NCI-H748 (cell line): ENCODE results near the gene NFIC.
A peak's percentile ranks its signal among the peaks of the same experiment; 100 is the strongest.
"Not testable (repeated sequence)": the region's sequence is repeated elsewhere in the genome, so short reads cannot be mapped to it uniquely, and the experiment has no call there.

Experiments
- DNase-seq: peaks from one replicate; lab custom pipeline; 2025; ENCODE audit not compliant: unreplicated experiment; lab: John Stamatoyannopoulos, UW

NFIC gene

DNA sequence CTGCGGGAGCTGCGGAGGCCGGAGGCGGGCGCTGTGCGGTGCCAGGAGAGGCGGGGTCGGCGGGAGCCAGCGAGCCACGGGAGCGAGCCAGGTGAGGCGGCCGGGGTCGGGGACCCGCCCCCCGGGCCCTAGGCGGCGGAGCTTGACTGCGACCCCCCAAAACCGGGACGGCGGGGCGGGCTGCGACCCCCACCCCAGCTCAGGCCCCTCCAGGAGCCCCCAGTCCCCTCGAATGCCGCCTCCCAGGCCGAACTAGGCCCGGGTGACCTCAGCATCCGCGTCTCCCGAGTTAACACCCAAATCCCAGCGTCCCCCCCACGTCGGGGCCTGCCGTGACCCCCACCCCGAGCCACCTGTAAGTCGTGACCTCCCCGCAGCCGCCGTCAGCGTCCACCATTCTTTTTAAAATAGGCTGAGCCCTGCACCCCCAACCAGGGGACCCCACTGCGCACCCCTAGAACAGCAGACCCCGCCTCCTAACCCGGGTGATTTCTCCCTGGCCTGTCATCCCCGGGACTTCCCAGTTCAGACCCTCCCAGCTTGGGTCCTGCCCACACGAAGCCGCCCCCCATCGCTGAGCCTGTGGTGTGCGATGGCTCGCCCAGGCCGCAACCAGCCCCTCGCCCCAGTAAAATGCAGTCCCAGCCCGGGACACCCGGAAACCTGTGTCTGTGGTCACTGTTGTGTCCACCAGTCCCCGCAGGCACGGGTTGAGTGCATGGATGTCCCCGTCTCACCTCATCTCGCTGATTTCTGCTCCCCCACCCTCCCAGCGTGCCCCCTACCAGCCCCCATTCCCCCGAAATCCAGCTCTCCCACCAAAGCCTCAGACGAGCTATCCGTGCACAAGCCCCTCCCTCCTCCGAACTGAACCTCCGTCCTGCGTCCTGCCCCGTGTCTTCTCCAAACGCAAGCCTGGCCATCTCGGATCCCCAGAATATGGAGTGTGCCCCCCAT, 140.3 kb downstream of the NFIC start:
- DNase-seq, result peak; percentile 2

DNA sequence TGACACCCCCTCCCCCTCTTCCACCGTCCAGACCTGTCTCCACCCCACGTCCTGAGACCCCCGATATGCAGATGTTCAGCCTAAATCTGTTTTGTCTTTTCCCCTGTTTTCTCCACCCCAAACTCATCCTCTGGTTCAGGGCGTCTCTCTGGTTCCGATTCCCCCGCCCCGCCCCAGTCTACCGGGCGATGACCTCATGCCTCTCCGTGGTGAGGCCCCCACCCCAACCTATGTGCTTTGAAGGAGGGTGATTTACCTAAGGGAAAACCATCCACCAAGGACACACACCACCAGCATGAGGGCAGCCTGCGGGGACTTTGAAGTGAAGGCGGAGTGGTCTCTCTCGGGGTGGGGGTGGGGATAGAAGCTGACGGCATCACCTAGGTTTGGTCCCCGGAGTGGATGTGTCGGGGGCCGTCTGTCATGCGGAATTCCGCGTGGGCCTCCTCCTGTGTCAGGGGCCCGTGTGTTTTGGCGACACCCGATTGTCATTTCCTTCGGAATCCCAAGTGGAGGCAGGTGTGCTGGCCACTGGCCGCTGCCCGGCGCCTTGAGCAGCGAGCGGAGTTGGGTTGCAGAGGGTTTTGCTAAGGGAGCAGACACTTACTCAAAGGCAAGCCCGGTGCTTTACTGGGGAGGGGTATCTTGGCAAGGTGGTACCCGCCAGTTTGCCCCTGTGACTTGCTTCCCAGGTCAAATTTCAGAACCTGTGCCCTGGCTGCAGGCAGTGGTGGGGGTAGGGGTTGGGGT, 141.2 kb downstream of the NFIC start:
- peak; percentile 17 for DNase-seq

DNA sequence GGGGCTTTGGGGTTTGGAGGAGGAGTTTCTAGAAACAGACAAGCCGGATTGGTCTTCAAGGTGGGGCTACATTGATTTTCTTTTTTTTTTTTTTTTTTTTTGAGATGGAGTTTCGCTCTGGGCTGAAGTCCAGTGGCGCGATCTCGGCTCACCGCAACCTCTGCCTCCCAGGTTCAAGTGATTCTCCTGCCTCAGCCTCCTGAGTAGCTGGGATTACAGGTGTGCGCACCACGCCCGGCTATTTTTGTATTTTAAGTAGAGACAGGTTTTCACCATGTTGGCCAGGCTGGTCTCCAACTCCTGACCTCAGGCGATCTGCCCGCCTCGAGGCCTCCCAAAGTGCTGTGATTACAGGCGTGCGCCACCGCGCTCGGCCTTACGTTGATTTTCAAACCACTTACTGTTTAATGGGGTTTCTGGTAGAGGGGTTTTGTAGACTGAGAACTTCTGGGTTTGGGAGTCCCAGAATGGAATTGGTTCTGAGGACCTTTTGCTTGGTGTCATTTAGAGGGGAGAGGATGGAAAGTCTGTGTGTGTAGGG, 141.8 kb downstream of the NFIC start:
- not testable (repeated sequence) for DNase-seq

DNA sequence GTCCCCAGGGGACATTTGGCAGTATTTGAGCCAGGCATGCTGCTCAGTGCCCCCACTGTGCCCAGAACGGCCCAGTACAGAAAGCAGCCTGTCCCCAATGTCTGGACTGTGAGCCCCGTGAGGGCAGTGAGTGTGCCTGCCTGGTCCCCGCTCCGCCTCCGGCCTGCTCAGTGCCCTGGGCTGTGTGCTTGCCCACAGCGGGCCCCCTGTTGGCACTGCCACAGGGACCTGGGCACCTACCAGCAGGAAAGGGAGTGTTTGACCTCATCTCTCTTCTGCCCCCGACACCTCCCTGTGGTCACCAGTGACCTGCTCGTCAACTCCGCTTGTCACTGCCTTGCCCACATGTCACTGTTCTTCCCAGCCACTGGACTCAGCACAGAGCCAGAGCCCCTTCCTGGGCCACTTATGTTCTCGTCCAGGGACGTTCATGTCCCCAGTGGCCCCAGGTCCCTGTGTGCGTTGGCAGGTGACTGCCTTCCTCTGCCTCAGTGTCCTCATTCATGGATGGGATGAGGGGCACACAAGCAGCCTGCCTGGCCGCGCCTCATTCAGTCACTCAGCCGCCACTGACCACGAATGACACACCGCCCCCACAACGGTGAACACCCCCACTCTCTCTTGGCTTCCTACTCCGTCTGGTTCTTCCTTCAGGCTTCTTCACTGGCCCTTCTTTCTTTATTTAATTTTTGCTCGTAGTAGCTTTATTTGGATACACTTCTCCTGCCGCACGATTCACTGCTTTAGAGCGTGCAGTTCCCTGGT, 142.6 kb downstream of the NFIC start:
- DNase-seq, result no peak

DNA sequence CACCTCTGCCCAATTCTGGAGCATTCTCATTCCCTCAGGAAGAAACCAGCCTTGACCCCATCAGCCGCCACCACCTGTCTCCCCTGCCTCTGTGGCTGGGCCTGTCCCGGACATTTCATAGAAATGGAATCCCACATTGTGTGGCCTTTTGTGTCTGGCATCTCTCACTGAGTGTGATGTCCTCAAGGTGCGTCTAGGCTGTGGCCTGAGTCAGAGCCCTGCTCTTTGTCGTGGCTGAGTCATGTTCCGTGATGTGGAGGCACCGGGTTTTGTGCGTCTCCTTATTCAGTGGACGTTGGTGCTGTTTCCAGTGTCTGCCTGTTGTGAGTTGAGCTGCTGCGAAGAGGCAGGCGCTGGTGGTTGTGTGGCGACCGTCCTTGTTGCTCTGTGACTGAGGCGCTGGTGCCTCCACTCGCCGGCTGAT, 143.2 kb downstream of the NFIC start:
- no peak for DNase-seq

DNA sequence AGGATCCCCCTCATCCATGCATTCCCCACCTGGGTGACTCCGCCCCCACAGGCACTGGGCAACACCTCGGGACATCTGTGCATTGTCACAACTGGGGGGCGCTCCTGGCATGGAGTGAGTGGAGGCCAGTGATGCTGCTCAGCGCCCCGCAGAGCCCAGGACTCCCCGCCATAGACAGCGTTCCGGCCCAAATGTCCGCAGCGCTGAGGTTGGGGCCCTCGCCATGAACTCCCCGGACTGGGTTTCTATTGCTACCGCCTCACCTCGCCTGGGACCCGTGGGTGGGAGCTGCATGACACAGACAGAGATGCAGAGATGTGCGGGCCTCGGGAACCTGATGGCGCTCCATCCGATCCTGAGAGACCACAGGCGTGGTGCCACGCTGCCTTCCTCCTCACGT, 144.3 kb downstream of the NFIC start:
- no peak for DNase-seq

DNA sequence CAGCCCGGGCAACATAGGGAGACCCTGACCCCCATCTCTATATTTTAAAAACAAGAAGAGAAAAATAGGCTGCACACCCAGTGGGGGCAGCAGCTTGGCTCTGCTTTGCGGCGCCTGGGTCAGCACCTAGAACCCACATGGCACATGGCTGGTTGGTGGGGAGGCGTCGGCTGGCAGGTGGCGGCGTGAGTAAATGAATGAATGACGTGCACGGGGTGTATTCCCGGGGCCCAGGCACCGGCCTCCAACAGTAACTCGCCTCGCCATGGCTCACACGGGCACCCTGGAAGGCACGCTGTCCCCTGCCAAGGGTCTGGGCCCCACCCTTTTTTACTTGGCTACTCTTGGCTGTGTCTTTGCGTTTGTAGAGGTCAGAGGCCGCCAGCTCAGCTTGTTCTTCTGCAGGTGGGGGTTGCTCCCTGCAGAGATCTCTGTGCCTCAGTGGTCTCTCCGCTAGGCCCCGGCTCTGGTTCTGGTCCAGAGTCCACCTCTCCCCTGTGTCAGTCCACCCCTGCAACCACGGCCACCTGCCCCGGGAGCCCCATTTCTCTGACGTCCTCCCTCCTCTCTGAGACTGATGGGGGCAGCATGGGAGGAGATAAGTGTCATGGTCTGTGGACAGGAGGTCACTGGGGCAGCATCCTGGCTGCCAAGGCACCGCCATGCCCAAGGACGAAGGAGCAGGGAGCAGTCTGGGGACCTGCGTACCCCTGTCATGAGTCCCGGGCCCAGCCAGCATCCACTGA, 145.3 kb downstream of the NFIC start:
- DNase-seq, result no peak

DNA sequence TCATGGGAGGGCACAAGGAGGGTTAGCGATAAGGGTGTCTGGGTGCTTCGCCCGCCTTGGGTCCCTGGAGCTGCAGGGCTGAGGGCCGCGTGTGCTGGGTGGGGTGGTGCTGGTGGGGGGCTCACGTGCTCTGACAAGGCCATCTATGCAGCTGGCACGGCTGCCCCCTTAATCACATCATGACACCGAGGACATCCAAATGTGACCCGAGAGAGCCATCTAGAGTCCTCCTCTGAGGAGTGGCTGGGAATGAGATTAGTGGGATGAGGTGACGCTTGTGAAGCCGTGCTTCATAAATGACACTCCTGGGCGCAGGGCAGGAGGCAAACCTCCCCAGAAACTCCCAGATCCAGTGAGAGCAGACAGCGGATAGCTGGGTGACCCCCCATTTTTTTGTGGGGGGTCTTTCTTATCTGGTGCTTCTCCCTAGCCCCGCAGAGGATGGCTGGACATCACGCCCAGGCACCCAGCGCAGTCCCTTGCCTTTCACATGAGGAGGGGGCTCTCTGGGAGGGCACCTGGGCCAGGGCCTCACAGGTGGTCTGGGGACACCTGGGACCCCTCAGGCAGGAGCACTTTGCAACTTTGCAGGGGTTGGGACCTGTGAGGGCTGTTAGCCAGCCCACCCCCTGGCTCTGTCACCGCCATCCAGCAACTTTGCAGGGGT, 146.3 kb downstream of the NFIC start:
- no peak for DNase-seq

DNA sequence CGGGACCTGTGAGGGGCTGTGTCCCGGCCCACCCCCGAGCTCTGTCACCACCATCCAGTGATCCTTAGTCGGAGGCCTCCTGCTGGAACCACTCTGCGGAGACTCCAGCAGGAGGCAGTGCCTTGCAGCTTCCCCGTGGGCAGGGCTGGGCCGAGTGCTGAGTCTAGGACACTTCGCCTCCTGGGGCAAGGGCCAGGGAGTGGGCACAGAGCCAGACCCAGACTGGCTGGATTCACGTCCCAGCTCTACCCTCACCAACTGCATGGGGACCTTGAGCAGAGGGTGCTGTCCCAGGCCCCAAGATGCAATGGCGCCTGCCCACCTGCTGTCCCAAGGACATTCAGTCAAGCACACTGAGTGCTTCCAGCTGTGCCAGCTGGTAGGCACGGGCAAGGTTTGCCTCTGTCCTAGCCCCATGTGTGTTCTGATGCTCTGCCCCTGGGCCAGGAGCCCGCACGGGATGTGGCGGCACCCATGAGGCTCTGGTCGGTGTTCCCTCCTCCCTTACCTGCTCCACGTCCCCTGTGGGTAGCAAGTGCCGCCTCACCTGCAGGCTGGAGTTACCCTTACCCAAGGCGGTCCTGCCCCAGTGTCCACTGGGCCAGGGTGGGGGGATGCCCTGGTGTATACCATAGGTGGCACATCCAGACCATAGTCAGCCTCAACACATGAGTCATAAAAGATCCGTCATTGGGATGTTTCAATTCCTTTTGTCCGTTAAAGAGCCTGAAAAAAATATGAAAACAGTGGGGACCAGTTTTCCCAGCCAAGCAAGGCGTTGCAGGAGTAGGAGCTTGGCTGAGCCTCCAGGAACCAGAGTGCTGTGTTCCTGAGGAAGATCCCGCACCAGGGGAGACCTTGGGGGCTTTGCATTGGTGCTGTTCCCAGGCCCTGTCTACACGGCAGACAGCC, 147.1 kb downstream of the NFIC start:
- DNase-seq, result no peak

DNA sequence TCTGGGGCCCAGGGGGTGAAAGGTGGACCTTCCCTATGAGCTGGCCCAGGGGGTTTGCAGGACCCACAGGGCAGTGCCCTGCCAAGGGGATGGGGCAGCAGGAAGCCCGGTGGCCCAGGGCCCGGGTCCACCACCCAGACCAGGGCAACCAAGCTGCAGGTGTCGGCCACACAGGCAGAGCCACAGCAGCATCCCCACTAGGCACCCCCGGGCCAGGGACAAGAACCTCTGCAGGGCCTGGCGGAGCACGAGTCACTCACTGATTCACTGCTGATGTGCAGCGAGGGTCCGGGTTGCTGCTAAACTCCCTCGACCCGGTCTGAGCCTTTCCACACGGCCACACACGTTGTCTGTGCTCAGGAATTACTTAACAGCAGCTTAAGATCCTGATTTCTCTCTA, 148.5 kb downstream of the NFIC start:
- DNase-seq, result no peak

DNA sequence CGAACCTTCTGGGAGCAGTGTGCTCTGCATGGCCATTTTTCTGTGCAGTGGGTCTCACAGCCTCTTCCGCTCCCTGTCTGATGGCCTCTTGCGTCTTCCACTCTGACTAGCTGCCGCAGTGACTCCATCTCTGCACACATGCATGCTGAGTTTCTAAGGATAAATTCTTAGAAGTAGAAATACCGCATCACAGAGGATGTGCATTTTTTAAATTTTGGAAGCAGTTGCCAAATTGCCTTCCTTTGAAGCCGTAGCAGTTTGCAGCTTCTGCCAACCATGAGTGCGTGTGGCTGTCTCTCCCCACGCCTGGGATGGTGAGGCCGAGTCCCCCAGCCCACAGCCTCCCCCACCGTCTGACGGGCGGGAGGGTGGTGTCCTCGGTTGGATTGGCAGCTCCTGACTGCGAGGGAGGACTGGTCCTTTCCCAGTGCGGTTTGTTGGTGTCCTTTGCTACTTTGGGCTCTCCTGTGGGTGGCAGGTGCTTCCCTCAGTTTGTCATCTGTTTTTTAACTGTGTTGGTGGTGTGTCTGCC, 149.6 kb downstream of the NFIC start:
- DNase-seq, result no peak

DNA sequence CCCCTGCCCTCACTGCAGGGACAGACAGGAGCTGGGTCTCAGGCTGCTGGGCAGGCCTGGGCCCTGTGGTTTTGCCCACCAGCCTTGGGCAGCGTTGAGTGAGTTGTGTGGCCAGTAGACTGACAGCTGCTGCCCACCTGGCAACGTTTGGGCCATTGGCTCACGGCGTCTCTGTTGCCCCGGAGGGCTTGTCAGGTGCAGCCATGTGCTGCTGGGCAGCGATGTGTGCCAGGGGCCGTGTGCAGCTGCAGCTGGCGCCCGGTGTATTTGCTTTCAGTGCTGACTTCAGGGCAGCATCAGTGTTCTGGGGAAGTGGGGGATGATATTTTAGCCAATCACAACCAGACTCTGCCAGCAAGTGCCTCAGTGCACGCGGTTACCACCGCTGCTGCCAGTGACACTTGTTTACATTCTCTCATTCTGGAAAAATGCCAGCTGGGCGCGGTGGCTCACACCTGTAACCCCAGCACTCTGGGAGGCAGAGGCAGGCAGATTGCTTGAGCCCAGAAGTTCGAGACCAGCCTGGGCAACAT, 150.4 kb downstream of the NFIC start:
- DNase-seq, result peak; percentile 62

DNA sequence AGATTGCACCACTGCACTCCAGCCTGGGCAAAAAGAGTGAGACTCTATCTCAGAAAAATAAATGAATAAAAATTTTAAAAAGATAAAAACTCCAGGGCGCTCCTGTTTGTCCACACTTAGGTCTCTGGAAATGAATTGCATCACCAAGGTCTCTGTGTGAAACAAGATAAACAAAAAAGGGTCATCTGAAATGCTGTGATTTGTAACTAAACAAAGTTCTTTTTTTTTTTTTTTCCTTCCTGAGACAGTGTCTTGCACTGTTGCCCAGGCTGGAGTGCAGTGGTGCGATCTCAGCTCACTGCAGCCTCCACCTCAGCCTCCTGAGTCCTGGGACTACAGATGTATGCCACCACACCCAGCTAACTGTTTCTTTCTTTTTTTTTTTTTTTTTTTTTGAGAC, 151.3 kb downstream of the NFIC start:
- DNase-seq, result no peak

DNA sequence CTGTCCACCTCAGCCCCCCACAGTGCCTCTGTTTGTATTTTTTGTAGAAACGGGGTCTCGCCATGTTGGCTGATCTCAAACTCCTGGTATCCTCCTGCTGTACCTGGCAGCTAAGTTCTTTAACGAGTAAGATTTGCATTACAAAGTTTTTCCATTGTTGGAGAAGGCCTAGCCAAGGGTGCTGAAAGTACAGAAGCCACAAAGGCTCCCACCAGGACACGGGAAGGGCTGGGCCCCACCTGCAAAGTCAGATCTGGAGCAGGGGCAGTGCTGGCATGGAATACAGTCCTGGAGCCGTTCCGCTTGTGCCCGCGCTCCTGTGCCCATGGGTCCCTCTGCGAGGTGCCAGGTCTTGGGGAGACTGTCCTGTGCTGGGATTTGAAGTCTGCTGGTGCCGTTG, 151.9 kb downstream of the NFIC start:
- no peak for DNase-seq

DNA sequence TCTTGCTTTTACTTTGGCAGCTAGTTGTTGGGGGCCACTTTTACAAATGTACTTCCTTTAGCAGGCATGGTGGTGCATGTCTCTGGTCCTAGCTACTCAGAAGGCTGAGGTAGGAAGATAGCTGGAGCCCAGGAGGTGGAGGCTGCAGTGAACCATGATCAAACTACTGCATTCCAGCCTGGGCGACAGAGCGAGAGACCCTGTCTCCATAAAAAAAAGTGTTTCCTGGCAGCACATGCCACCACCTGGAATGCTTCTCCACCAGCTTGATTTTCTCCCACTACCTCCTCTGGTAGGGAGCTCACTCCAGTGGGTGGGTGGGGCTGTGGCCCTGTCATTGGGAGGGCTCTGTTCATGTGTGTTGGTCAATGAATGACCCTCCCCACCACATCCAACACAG, 152.3 kb downstream of the NFIC start:
- no peak for DNase-seq
